Mesendoderm (in vitro differentiated cells): ENCODE data around the gene MTCH2.
A peak's percentile ranks its signal among the peaks of the same experiment; 100 is the strongest.
"Not testable (repeated sequence)": the region's sequence is repeated elsewhere in the genome, so short reads cannot be mapped to it uniquely, and the experiment has no call there.

Experiments
- DNase-seq: peaks from one replicate; pipeline ENCODE4 v3.0.0; 2013
- H2AK5ac ChIP-seq: 2 replicates; pipeline ENCODE4 v1.6.1; 2013; ENCODE audit warnings: low read length, inconsistent platforms
- H2BK120ac ChIP-seq: 2 replicates; pipeline ENCODE4 v1.6.1; 2013; ENCODE audit warnings: low read depth, mild to moderate bottlenecking, low read length, moderate library complexity, mixed read lengths
- H2BK15ac ChIP-seq: replicated peaks from 2 replicates; pipeline ENCODE4 v1.6.1; 2013; ENCODE audit warnings: low read depth, mild to moderate bottlenecking, moderate library complexity
- H2BK5ac ChIP-seq: 2 replicates; pipeline ENCODE4 v1.6.1; 2013; ENCODE audit warnings: low read length, inconsistent platforms
- H3K18ac ChIP-seq: 2 replicates; pipeline ENCODE4 v1.6.1; 2013; ENCODE audit warnings: mild to moderate bottlenecking, low read length, mixed read lengths
- H3K23ac ChIP-seq: one replicate; pipeline ENCODE4 v1.6.1; 2013; ENCODE audit warnings: low read length
- H3K27ac ChIP-seq: 2 replicates; pipeline ENCODE4 v1.5.1; 2013; ENCODE audit warnings: low read depth, mild to moderate bottlenecking, inconsistent platforms, low read length, moderate library complexity
- H3K27me3 ChIP-seq: 2 replicates; pipeline ENCODE4 v1.6.1; 2013; ENCODE audit warnings: low read length, control low read depth, mild to moderate bottlenecking, inconsistent platforms; ENCODE audit not compliant: insufficient read depth, poor library complexity
- H3K36me3 ChIP-seq: 2 replicates; pipeline ENCODE4 v1.6.1; 2013; ENCODE audit warnings: low read length, inconsistent platforms; ENCODE audit not compliant: control insufficient read depth, insufficient read depth
- H3K4ac ChIP-seq: one replicate; pipeline ENCODE4 v1.6.1; 2013; ENCODE audit warnings: low read depth, mild to moderate bottlenecking, low read length, moderate library complexity
- H3K4me1 ChIP-seq: 2 replicates; pipeline ENCODE4 v1.6.1; 2013; ENCODE audit warnings: low read depth, low read length, inconsistent platforms; ENCODE audit not compliant: control insufficient read depth
- H3K4me2 ChIP-seq: 2 replicates; pipeline ENCODE4 v1.6.1; 2013; ENCODE audit warnings: low read length
- H3K4me3 ChIP-seq: 2 replicates; pipeline ENCODE4 v1.5.1; 2013; ENCODE audit warnings: mild to moderate bottlenecking, low read length
- H3K56ac ChIP-seq: one replicate; pipeline ENCODE4 v1.6.1; 2013; ENCODE audit warnings: low read length
- H3K79me1 ChIP-seq: 2 replicates; pipeline ENCODE4 v1.6.1; 2013; ENCODE audit warnings: low read length, inconsistent platforms
- H3K79me2 ChIP-seq: 2 replicates; pipeline ENCODE4 v1.6.1; 2013; ENCODE audit warnings: mild to moderate bottlenecking, low read length; ENCODE audit not compliant: control insufficient read depth, insufficient read depth
- H3K9ac ChIP-seq: 2 replicates; pipeline ENCODE4 v1.6.1; 2013; ENCODE audit warnings: low read length, inconsistent platforms
- H4K5ac ChIP-seq: one replicate; pipeline ENCODE4 v1.6.1; 2013; ENCODE audit warnings: low read length
- H4K8ac ChIP-seq: one replicate; pipeline ENCODE4 v1.6.1; 2013; ENCODE audit warnings: low read depth, mild to moderate bottlenecking, control low read depth, low read length, moderate library complexity
- WGBS: extraction: QIAGEN DNeasy Blood & Tissue Kit; methylation state at CpG from one replicate; pipeline ENCODE4 v1.1.7; 2013; ENCODE audit warnings: low lambda C conversion rate, missing lambda C conversion rate; ENCODE audit not compliant: insufficient coverage; ENCODE audit errors: extremely low coverage; 5-methylcytosine and 5-hydroxymethylcytosine counted together

The MTCH2 gene

DNA sequence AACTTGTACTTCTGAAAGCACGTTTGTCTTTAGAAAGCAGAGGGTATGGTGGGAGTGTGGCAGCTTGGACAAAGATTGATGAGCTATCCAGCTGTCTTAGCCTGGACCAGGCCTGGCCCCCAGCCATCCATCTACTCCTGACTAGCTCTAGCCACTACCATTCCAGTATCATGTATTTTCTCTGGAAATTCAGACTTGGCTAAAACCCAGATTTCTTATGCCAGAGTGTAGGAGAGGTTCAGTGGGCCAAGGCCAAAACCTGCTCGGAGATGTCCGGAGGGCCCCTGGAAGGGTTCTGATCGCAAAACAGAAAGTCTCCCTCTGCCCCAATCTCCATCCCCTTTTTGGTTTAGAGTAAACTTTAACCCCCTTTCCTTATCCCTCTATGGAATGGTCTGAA, 24.8 kb upstream of the MTCH2 start:
- Histone ChIP-seq H2AK5ac (no peak overlapping the region), H3K27me3 (no peaks in the 10 kb centered on the region), H3K18ac (no peak overlapping the region), H3K4ac (no peak overlapping the region), H2BK120ac (no peak overlapping the region), H2BK5ac (no peak overlapping the region), H3K79me2 (no peaks in the 10 kb centered on the region), H3K4me3 (no peak overlapping the region), H3K9ac (no peak overlapping the region), H3K56ac (no peak overlapping the region), H3K79me1 (no peaks in the 10 kb centered on the region), H2BK15ac (no peak overlapping the region), H4K8ac (no peak overlapping the region), H3K23ac (no peak overlapping the region), H3K36me3 (no peaks in the 10 kb centered on the region), H3K4me1 (no peaks in the 10 kb centered on the region), H4K5ac (no peak overlapping the region), H3K27ac (no peak overlapping the region), H3K4me2 (no peak overlapping the region)
- no CpG with 5 or more reads among the region's 4 CpGs for WGBS
- no peak for DNase-seq

- not testable (repeated sequence) for H3K18ac ChIP-seq, H3K56ac ChIP-seq, H2BK15ac ChIP-seq, H3K79me2 ChIP-seq, H3K79me1 ChIP-seq, H3K27me3 ChIP-seq, H2BK5ac ChIP-seq, H3K9ac ChIP-seq, H3K27ac ChIP-seq, H4K5ac ChIP-seq, H3K23ac ChIP-seq, H3K4me3 ChIP-seq, H3K36me3 ChIP-seq, H3K4me1 ChIP-seq, H2AK5ac ChIP-seq, H4K8ac ChIP-seq, H2BK120ac ChIP-seq, H3K4ac ChIP-seq, H3K4me2 ChIP-seq, DNase-seq
- no CpG with 5 or more reads among the region's 4 CpGs for WGBS
Measured at GRCh38 chr11:47664936-47665335, 22.6 kb upstream of the MTCH2 start.

DNA sequence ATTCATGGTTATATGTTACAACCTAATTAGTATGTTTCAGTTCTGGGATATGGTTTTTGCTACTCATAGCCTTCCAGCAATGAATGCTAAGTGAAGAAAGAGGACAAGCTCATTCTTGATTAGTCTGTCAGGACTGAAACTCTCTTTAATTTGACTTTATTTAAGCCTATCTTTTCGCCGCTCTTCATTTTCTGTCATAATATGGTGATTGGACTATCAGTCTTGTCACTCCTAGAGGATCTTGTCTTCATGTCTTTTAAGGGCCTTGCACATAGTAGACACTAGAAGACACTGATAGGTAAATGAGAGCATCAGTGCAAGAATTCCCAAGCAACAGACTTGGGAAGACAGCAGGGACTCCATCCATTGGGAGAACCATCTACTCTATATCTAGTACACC, 18.9 kb upstream of the MTCH2 start:
- Histone ChIP-seq H3K4ac (no peak overlapping the region), H3K23ac (no peak overlapping the region), H4K5ac (no peak overlapping the region), H3K27ac (no peak overlapping the region), H2BK15ac (no peak overlapping the region), H2BK120ac (no peak overlapping the region), H3K18ac (no peak overlapping the region), H3K4me3 (no peak overlapping the region), H3K79me1 (no peaks in the 10 kb centered on the region), H3K36me3 (no peaks in the 10 kb centered on the region), H3K4me1 (no peaks in the 10 kb centered on the region), H4K8ac (no peak overlapping the region), H3K4me2 (no peak overlapping the region), H3K9ac (no peak overlapping the region), H3K56ac (no peak overlapping the region), H2BK5ac (no peak overlapping the region), H2AK5ac (no peak overlapping the region), H3K79me2 (no peaks in the 10 kb centered on the region), H3K27me3 (no peaks in the 10 kb centered on the region)
- DNase-seq, result no peak
- WGBS, result no CpG with 5 or more reads among the region's 2 CpGs

DNA sequence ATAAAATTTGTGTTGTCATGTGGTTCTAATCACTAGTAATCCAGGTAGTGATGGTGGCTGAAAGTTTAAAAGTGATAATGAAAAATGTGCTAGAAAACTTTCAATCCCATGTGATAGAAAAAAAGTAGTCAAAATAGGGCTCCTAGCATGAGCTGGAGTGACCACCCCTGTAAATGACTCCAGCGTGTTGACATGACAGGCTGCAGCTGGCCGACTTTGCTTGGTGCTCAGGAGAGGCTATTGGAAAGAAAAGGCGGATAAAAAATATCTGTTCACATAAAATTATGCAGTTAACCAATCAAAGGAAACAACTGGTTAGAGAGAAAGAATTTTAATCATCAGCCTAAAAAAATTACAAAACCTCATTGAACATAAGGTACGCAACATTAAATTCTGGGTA, 16.9 kb upstream of the MTCH2 start:
- Histone ChIP-seq H3K79me2 (no peaks in the 10 kb centered on the region), H3K27ac (no peak overlapping the region), H3K23ac (no peak overlapping the region), H3K4me3 (no peak overlapping the region), H2AK5ac (no peak overlapping the region), H3K79me1 (no peaks in the 10 kb centered on the region), H3K27me3 (no peaks in the 10 kb centered on the region), H3K4me1 (no peaks in the 10 kb centered on the region), H3K9ac (no peak overlapping the region), H2BK120ac (no peak overlapping the region), H3K4ac (no peak overlapping the region), H3K36me3 (no peaks in the 10 kb centered on the region), H4K8ac (no peak overlapping the region), H3K18ac (no peak overlapping the region), H3K4me2 (no peak overlapping the region), H2BK15ac (no peak overlapping the region), H4K5ac (no peak overlapping the region), H2BK5ac (no peak overlapping the region), H3K56ac (no peak overlapping the region)
- DNase-seq, result no peak
- WGBS, result no CpG with 5 or more reads among the region's 4 CpGs

GRCh38 chr11:47656260-47656885, 14.0 kb upstream of the MTCH2 start:
- H3K56ac ChIP-seq, result no peak overlapping the region
- no peak overlapping the region for H3K9ac ChIP-seq
- no peaks in the 10 kb centered on the region for H3K27me3 ChIP-seq
- no peak overlapping the region for H3K18ac ChIP-seq
- no peak overlapping the region for H3K4ac ChIP-seq
- DNase-seq, result peak; percentile 54
- no peaks in the 10 kb centered on the region for H3K79me1 ChIP-seq
- H3K27ac ChIP-seq, result no peak overlapping the region
- no peak overlapping the region for H3K4me3 ChIP-seq
- no peak overlapping the region for H2BK5ac ChIP-seq
- H4K8ac ChIP-seq, result no peak overlapping the region
- H4K5ac ChIP-seq, result no peak overlapping the region
- H2BK15ac ChIP-seq, result no peak overlapping the region
- H3K4me1 ChIP-seq, result no peaks in the 10 kb centered on the region
- WGBS, result no CpG with 5 or more reads among the region's 6 CpGs
- H2AK5ac ChIP-seq, result no peak overlapping the region
- no peak overlapping the region for H3K4me2 ChIP-seq
- no peak overlapping the region for H2BK120ac ChIP-seq
- no peak overlapping the region for H3K23ac ChIP-seq
- H3K79me2 ChIP-seq, result no peaks in the 10 kb centered on the region
- H3K36me3 ChIP-seq, result no peaks in the 10 kb centered on the region

DNA sequence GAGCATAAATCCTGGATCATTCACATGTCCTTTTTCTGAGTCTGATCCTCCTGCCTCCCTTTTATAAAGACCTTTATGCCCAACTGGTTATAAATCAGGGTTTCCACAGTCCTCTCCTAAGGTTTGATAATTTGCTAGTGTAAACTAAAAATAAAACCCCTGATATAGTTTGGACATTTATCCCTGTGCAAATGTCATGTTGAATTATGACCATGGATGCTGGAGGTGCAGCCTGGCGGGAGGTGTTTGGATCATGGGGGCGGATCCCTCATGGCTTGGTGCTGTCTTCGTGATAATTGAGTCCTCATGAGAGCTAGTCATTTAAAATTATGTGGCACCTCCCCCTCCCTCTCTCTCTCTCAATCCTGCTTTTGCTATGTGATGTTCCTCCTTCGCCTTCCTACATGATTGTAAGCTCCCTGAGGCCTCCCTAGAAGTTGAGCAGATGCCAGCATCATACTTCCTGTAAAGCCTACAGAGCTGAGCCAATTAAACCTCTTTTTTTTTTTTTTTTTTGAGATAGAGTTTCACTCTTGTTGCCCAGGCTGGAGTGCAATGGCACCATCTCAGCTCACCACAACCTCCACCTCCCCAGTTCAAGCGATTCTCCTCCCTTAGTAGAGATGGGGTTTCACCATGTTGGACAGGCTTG, 9.6 kb upstream of the MTCH2 start:
- Histone ChIP-seq H3K9ac (no peak overlapping the region), H3K4me3 (no peak overlapping the region), H3K23ac (no peak overlapping the region), H3K4me2 (no peak overlapping the region), H3K79me1 (no peaks in the 10 kb centered on the region), H2BK15ac (no peak overlapping the region), H3K79me2 (no peaks in the 10 kb centered on the region), H3K4me1 (no peaks in the 10 kb centered on the region), H3K18ac (no peak overlapping the region), H3K27ac (no peak overlapping the region), H3K27me3 (no peaks in the 10 kb centered on the region), H2BK120ac (no peak overlapping the region), H4K8ac (no peak overlapping the region), H2AK5ac (no peak overlapping the region), H2BK5ac (no peak overlapping the region), H3K56ac (no peak overlapping the region), H3K4ac (no peak overlapping the region), H4K5ac (no peak overlapping the region), H3K36me3 (no peaks in the 10 kb centered on the region)
- DNase-seq, result no peak
- WGBS, result no CpG with 5 or more reads among the region's 5 CpGs
